Activated CD8-positive, alpha-beta memory T cell treated with anti-CD3 and anti-CD28 coated beads, Interleukin-2, amount 50 U/mL, for 24 hours (primary cell): ENCODE results near the gene RBM19.

Source experiments
- DNase-seq: peaks from one replicate; pipeline ENCODE4 v3.0.0-alpha.2; 2020; ENCODE audit errors: extremely low read depth

Gene RBM19

GRCh38 chr12:113931517-113931916, 34.6 kb downstream of the RBM19 start:
- no peak for DNase-seq

DNA sequence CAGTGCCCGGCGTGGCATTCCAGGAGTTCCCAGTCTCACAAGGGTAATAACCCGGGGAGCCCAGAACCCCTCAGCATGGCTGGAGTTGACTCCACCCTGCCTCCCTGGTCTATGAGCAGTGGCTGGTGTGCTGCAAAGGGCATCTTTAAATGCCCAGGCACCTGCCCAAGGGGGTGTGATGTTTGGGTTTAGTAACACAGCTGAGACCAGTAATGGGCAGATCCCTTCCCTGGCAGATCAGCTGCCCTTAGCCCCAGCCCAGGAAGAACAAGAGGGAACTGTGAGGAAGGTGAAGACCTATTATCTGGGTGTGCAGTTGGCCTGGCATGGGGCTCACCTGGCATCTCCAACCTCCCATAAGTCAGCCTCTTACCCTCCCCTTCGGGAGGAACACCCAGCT, 35.9 kb downstream of the RBM19 start:
- no peak for DNase-seq

GRCh38 chr12:113929312-113929989, 36.7 kb downstream of the RBM19 start:
- no peak for DNase-seq

GRCh38 chr12:113926788-113927187, 39.3 kb downstream of the RBM19 start:
- DNase-seq: no peak

DNA sequence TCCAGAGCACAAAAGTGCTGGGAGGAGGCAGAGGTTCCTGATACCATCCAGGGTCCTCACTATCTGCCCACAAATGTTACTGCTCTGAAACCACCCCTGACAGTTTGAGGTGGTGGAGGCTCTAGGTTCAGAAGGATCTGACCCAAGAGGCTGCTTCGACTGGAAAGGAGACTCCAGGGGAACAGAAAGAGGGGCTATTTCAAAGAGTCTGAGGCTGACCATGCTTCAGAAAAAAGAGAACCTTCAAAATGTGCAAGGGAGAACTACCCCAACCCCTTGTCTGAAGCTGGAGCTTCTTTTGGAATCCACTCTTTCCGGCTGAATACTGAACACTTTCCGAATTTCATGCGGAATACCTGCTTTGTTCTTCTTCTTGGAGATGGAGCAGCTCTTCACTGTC, 41.8 kb downstream of the RBM19 start:
- no peak for DNase-seq

GRCh38 chr12:113923251-113923650, 42.9 kb downstream of the RBM19 start:
- no peak for DNase-seq

GRCh38 chr12:113921430-113921829, 44.7 kb downstream of the RBM19 start:
- no peak for DNase-seq

- no peak for DNase-seq
These were observed 46.3 kb downstream of the RBM19 start for GRCh38 chr12:113919791-113920190.

GRCh38 chr12:113918306-113918705, 47.8 kb downstream of the RBM19 start:
- DNase-seq: no peak

GRCh38 chr12:113917393-113917792, 48.7 kb downstream of the RBM19 start:
- DNase-seq: no peak

GRCh38 chr12:113914806-113915205, 51.3 kb downstream of the RBM19 start:
- DNase-seq: no peak

DNA sequence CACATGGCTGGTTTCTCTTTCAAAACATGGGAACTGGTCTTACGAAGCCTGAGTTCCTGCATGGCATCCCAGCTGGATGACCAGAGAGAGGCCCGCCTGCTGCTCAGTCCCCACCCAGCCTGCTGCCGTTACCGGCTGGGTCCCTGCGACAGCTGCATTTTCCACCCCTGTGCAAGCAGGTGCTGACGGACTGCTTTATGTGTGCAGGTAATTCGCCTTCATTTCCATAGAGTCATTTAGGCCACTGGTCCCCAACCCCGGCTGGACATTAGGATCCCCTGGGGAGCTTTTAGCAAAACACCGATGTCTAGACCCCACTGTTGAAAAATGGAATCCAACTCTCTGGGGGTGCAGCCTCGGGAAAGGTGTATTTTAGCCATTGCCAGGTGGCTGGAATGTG, 51.9 kb downstream of the RBM19 start:
- no peak for DNase-seq

DNA sequence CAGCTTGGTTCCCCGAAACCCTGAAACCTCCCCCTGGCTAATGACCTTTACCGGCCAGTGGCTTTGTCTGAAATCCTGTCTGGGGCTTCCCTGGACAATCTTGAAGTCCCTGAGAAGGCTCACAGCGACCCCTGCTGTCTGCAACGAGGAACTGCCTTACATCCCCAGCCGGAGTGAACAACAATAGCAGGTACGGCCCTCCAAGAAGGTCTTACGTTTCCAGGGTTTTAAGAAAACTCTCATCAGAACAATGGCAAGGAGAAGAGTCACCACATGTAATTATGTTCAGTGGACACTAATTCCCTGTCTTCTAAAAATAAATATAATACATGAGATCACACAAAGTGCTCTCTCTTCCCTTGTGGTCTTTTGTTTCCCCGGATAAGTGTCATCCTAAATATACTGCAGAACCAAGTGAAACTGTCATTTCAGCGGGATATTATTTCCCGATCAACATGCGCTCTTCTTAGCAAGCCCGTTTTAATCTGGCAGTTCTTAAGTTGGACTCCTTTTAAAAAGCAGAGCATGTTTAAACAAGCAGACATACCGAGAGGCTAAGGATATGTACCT, 53.3 kb downstream of the RBM19 start:
- DNase-seq: no peak

DNA sequence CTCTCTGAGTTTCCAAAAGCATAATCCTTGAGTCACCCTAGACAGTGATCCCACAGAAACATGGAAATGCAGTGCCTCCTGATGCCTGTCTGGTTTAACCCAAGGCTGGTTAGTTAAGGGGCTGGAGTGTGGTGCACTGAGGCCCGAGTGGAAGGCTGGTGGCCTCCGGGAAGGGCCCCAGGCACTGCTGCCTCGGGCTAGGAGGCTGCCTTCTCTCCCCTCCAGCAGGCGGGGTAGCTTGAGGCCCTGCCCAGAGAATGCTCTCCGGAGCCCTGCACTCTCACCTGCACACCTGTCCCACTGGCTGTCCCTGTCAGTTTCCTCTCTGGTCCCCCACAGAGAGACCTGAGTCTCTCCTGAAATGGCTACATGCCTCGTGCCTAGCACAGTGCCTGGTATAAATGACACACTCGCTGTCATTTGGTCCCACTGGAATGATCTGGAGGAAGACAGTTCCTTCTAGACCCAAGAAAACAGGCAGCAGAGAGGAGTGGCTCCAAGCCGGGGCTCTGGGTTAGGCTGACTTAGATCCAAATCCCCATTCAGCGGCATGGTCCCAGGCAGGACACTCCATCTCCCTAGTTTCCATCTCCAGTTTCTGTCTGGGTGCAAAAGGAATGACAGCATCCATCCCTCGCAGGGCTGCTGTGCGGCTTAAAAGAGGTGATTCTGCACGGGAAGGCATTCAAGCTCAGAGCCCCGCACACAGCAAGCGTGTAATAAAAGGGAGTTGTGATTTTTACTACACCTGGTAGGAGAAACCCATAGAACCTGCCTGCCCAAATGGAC, 54.0 kb downstream of the RBM19 start:
- DNase-seq: no peak

DNA sequence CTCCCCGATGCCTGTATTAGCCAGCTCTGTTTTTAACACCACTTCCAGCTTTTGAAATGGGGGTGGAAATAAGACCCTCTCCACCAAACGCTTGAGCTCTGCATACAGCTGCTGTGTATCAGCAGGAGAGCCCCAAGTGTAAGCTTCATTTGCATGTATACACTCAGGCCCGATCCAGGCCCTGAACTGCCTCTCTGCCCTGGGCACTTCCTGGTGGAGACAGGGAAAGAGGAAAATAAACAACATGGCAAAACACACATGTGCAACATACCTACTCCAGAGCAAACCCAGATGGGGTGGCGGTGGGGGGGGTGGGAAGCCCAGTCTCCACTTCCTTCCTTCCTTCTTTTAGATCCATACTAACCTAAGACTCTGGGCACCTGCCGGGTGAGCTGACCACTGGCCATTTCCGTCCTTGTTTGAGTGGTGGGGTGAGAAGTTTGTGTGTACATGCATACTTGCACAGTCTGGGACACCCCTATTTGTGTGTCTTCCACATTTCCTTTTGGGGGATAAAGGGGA, 55.3 kb downstream of the RBM19 start:
- no peak for DNase-seq

DNA sequence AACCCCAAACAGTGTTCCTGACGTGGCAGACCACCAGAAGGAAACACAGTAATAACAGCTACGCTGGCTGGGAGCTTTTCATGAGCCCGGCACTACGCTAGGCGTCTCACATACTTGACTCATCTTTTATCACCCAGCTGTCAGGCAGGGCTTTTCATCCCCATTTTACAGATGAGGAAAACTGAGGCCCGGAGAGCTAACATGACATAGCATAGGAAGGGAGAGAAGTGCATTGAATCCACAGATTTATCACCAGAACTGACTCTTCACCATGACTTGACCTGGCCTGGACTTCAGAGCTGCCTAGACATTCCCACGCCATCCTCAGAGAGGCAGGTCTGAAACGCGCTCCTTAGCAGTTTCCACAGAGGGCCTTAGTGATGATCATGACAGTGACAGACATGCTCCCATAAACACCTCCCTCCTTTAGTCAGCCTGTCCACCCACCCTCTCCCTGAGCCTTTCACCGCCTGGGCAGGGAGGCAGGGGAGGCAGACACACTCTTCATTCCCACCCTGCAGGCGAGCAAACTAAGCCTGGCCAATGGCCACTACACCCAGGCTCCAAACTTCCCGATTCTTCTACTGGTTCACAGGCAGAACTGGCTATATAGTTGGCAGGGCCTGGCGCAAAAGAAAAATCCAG, 56.2 kb downstream of the RBM19 start:
- no peak for DNase-seq

GRCh38 chr12:113908584-113909100, 57.5 kb downstream of the RBM19 start:
- DNase-seq: no peak

DNA sequence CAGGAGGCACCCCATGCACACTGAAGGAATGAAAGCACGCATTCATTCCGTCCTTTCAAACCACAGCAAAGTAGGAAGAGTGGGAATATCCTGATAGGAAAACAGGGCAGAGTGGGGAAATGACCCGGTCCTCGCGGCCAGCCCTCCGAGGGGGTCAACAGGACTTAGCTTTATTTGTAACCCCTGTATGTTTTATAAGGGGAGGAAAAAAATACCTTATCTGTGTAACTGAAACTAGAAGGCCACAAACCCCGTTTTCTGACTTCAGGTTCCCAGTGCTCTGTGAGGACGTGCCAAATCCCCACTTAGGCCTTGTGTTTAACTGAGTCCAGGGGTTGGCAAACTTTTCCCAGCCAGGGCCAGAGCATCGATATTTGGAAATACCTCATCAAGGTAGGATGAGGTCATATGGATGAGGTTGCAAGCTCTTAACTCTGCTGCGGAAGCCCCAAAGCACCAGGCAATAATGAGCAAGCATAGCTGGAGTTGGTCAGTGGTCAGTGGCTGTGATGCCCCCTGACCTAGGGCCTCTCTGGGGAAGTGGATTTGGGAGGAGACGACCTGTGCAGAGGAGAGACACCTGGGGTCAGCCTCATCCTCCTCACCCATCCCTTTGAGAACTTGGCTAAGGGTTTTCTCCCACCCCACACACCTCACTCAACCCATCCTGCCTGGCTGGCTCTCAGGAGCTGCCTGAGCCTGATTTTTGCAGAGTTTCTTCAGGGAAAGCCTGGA, 58.5 kb downstream of the RBM19 start:
- no peak for DNase-seq

- no peak for DNase-seq
These were observed 59.5 kb downstream of the RBM19 start for GRCh38 chr12:113906411-113907200.

DNA sequence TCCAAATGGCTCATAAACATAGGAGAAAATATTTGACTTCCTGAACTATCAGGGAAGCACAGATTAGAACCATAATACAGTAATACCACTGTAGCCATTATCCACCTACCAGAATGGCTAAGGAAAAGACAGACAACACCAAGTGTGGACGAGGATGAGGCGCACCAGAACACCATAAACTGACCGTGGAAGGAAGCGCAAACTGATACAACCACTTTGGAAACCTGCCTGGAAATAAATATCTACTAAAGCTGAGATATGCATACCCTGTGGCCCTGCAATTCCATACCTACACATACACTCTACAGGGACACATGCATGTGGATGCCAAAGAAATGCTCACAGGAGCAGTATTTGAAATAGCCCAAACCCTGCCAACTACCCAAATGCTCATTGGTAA, 60.3 kb downstream of the RBM19 start:
- DNase-seq: no peak
